Smooth muscle cell (in vitro differentiated cells): ENCODE results near the gene SSTR4. TPM values are rescaled to one million over a fixed set of nuclear protein-coding genes. Genes with fewer than 3 reads are reported as not detected.
"Not testable (repeated sequence)": the region's sequence is repeated elsewhere in the genome, so short reads cannot be mapped to it uniquely, and the experiment has no call there.

Source experiments
- DNase-seq: peaks from one replicate; lab custom pipeline; 2025; ENCODE audit not compliant: unreplicated experiment; lab: John Stamatoyannopoulos, UW
- H2AFZ ChIP-seq: fragments of 200-600 bp; sonication (generic); 2 replicates; pipeline ENCODE4 v1.6.0; 2016; ENCODE audit warnings: antibody characterized with exemption, low read depth, mild to moderate bottlenecking
- H3F3A ChIP-seq: fragments of 200-600 bp; sonication (generic); 2 replicates; pipeline ENCODE4 v1.6.0; 2017; ENCODE audit warnings: antibody characterized with exemption, low read depth
- H3K27ac ChIP-seq: fragments of 200-600 bp; sonication (generic); 2 replicates; pipeline ENCODE4 v1.5.1; 2016; ENCODE audit warnings: low read depth, mild to moderate bottlenecking
- H3K27me3 ChIP-seq: fragments of 200-600 bp; sonication (generic); 2 replicates; pipeline ENCODE4 v1.6.1; 2016; ENCODE audit warnings: low read depth, mild to moderate bottlenecking
- H3K36me3 ChIP-seq: fragments of 200-600 bp; sonication (generic); 2 replicates; pipeline ENCODE4 v1.5.1; 2016; ENCODE audit warnings: low read depth
- H3K4me1 ChIP-seq: fragments of 200-600 bp; sonication (generic); 2 replicates; pipeline ENCODE4 v1.5.1; 2016; ENCODE audit warnings: low read depth
- H3K4me2 ChIP-seq: fragments of 200-600 bp; sonication (generic); 2 replicates; pipeline ENCODE4 v1.6.0; 2016; ENCODE audit warnings: mild to moderate bottlenecking
- H3K4me3 ChIP-seq: fragments of 200-600 bp; sonication (generic); 2 replicates; pipeline ENCODE4 v1.5.1; 2016; ENCODE audit warnings: mild to moderate bottlenecking
- H3K79me2 ChIP-seq: fragments of 200-600 bp; sonication (generic); 2 replicates; pipeline ENCODE4 v1.6.0; 2016; ENCODE audit warnings: low read depth, mild to moderate bottlenecking
- H3K9ac ChIP-seq: fragments of 200-600 bp; sonication (generic); 2 replicates; pipeline ENCODE4 v1.6.0; 2016; ENCODE audit warnings: low read depth
- H3K9me3 ChIP-seq: fragments of 200-600 bp; sonication (generic); replicated peaks from 2 replicates; pipeline ENCODE4 v1.5.1; 2016; ENCODE audit warnings: low read depth
- H4K20me1 ChIP-seq: fragments of 200-600 bp; sonication (generic); 2 replicates; pipeline ENCODE4 v1.6.0; 2016; ENCODE audit warnings: low read depth
- CTCF ChIP-seq: fragments of 200-600 bp; sonication (generic); IDR thresholded peaks from 2 replicates; pipeline ENCODE4 v1.5.1; 2017; ENCODE audit warnings: borderline replicate concordance, mild to moderate bottlenecking, antibody characterized with exemption; ENCODE audit not compliant: insufficient read depth, poor library complexity, severe bottlenecking
- WGBS: methylation state at CpG from one replicate; pipeline ENCODE4 v1.1.7; 2016; ENCODE audit warnings: low lambda C conversion rate; 5-methylcytosine and 5-hydroxymethylcytosine counted together
- polyA plus RNA-seq: library from polyadenylated mRNA; unstranded; fragments of >200 nt; fragmentation: Nextera tagmentation; extraction: Ambion mirVana; gene quantifications from 2 replicates; pipeline ENCODE4 v1.2.1, GENCODE V29; 2016
- total RNA-seq: library from RNA; depleted of rRNA; stranded (reverse); fragments of >200 nt; gene quantifications from 2 replicates; pipeline ENCODE4 v1.2.3, GENCODE V29; 2014

The SSTR4 gene
- total RNA-seq (0.09 TPM in 1 of 2 replicates, not detected in the other), polyA plus RNA-seq (not detected in 2 replicates)

- peak within 1 kb of the TSS; percentile 83 for H3K4me2 ChIP-seq
- no peak within 1 kb of the TSS for H3K27ac ChIP-seq
- no peaks in the 10 kb centered on the region for H3K9me3 ChIP-seq
- no peak within 1 kb of the TSS for H3K9ac ChIP-seq
- DNase-seq = no peak
- no peak within 1 kb of the TSS for H2AFZ ChIP-seq
- H3K36me3 ChIP-seq = no peaks in the 10 kb centered on the region
- H3K4me1 ChIP-seq = no peaks in the 10 kb centered on the region
- 41% methylated on average over 33 of the region's 83 CpGs for WGBS
- no peaks in the 10 kb centered on the region for H4K20me1 ChIP-seq
- H3F3A ChIP-seq = no peaks in the 10 kb centered on the region
- no peak for TF ChIP-seq CTCF
- peak within 1 kb of the TSS; percentile 32 for H3K4me3 ChIP-seq
- H3K79me2 ChIP-seq = no peaks in the 10 kb centered on the region
- peaks cover 50% of the 10 kb centered on the region for H3K27me3 ChIP-seq
Observed at GRCh38 chr20:23034721-23035671, at the start of gene SSTR4. Gene SSTR4 (plus strand): TSS chr20:23035312. CDS start chr20:23035484, 172 bp downstream.

GRCh38 chr20:22986601-22987000, 48.5 kb upstream of the SSTR4 start:
- WGBS = 87% methylated on average over 1 of the region's 1 CpG

GRCh38 chr20:22991424-22991823, 43.7 kb upstream of the SSTR4 start:
- H3K27ac ChIP-seq, H3K4me1 ChIP-seq, H3K79me2 ChIP-seq, H2AFZ ChIP-seq, H3F3A ChIP-seq, H3K36me3 ChIP-seq, DNase-seq, H3K4me3 ChIP-seq, H3K4me2 ChIP-seq, H4K20me1 ChIP-seq, H3K27me3 ChIP-seq, H3K9me3 ChIP-seq, H3K9ac ChIP-seq: not testable (repeated sequence)
- 80% methylated on average over 3 of the region's 3 CpGs for WGBS

More at GRCh38 chr20:22986601-22987000, 48.5 kb upstream of the SSTR4 start:
- Histone ChIP-seq H3F3A (no peaks in the 10 kb centered on the region), H3K4me2 (no peak overlapping the region), H3K27ac (no peak overlapping the region), H3K9me3 (no peaks in the 10 kb centered on the region), H3K27me3 (no peaks in the 10 kb centered on the region), H3K79me2 (no peaks in the 10 kb centered on the region), H4K20me1 (no peaks in the 10 kb centered on the region), H3K4me3 (no peak overlapping the region), H3K36me3 (no peaks in the 10 kb centered on the region), H2AFZ (no peak overlapping the region), H3K4me1 (no peaks in the 10 kb centered on the region), H3K9ac (no peak overlapping the region)
- no peak for DNase-seq
- TF ChIP-seq CTCF = no peak

GRCh38 chr20:22993823-22994222, 41.3 kb upstream of the SSTR4 start:
- Histone ChIP-seq H3K79me2 (no peaks in the 10 kb centered on the region), H3K27me3 (no peaks in the 10 kb centered on the region), H3K9me3 (no peaks in the 10 kb centered on the region), H2AFZ (no peak overlapping the region), H4K20me1 (no peaks in the 10 kb centered on the region), H3K27ac (no peak overlapping the region), H3K4me1 (no peaks in the 10 kb centered on the region), H3K4me3 (no peak overlapping the region), H3K9ac (no peak overlapping the region), H3F3A (no peaks in the 10 kb centered on the region), H3K36me3 (no peaks in the 10 kb centered on the region), H3K4me2 (no peak overlapping the region)
- WGBS = 97% methylated on average over 2 of the region's 2 CpGs
- DNase-seq = no peak
- no peak for TF ChIP-seq CTCF
